ENCODE results near the gene COPS2.

Gene COPS2

GRCh38 chr15:49145651-49146609 lies 9.5 kb downstream of the COPS2 start:
- no peaks in the 10 kb centered on the region for H3K27me3 Mint-ChIP-seq
- no peaks in the 10 kb centered on the region for H3K9me3 Mint-ChIP-seq (ENCODE audit: low read depth)
- peak overlapping the region; percentile 30 for H3K27ac Mint-ChIP-seq
- peaks cover 61% of the 10 kb centered on the region for H3K4me1 Mint-ChIP-seq (ENCODE audit: low read depth)
- H3K4me3 Mint-ChIP-seq: no peak overlapping the region
- peaks cover 10% of the 10 kb centered on the region for H3K36me3 Mint-ChIP-seq

DNA sequence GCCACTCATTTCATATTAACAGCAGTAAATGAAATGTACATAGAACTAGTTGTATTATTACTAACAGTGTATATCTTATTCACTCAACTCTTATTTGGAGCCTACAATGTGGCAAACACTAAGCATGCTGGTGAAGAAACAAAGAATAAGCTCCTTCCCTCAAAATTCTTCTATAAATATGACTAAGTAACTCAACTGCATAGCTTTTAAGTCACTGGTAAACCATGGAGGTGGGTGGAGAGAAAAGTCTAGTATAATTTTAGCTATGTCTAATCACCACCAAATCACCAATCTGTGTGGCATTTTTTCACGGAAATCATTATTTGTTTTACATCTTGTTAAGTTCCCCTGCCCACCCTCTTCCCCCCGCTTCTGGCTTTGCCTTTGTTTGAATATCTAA lies 17.5 kb downstream of the COPS2 start:
- H3K9me3 Mint-ChIP-seq (ENCODE audit: low read depth): no peaks in the 10 kb centered on the region
- no peak overlapping the region for H3K27ac Mint-ChIP-seq
- H3K27me3 Mint-ChIP-seq: no peaks in the 10 kb centered on the region
- H3K36me3 Mint-ChIP-seq: peaks cover 7% of the 10 kb centered on the region
- H3K4me3 Mint-ChIP-seq: no peak overlapping the region
- peaks cover 8% of the 10 kb centered on the region for H3K4me1 Mint-ChIP-seq (ENCODE audit: low read depth)

DNA sequence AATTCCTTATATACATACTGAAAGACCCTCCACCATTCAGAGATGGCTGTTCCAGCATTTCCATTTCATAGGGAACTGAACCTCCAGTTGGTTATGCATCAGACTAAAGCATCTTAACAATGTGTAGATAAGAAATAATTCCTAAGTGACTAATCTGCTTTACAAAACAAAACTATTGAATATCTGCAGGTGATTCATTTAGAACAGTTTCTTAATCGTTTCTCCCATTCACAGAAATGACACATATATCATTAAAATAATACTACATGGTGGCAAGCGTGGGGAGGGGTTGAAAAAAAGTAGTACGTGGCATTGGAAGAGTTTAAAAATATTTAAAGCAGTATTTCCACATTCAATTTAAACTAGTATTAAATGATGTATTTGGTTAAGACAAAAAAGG lies 19.5 kb downstream of the COPS2 start:
- Mint-ChIP-seq H3K27me3 (no peaks in the 10 kb centered on the region), H3K4me1 (ENCODE audit: low read depth) (peaks cover 6% of the 10 kb centered on the region), H3K9me3 (ENCODE audit: low read depth) (no peaks in the 10 kb centered on the region), H3K4me3 (no peak overlapping the region), H3K36me3 (peaks cover 5% of the 10 kb centered on the region), H3K27ac (peak overlapping the region; percentile 58)

DNA sequence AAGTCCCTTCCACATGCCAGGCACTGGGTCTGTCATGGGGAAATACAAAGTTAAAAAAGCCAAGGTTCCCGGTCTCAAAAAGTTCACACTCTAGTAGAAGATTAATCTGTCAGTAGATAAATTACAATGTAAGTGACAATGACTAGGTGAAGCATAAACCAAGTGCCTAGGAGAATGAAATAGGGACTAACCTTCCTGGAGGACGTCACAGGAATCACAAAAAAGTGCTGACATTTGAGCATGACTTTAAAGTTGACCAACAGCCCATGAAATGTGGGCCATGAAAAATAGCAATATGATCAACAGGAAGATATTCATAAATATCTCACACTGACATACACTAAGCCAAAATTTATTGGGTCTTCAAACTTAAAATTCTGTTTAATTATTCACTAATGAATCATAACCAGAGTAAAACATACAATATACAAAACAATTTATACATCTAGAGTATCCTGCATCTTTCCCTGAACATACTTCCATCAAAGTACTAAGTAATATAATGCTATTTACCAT lies 20.0 kb downstream of the COPS2 start:
- Mint-ChIP-seq H3K9me3 (ENCODE audit: low read depth) (no peaks in the 10 kb centered on the region), H3K36me3 (peaks cover 5% of the 10 kb centered on the region), H3K4me1 (ENCODE audit: low read depth) (peaks cover 6% of the 10 kb centered on the region), H3K27ac (peak overlapping the region; percentile 58), H3K27me3 (no peaks in the 10 kb centered on the region), H3K4me3 (no peak overlapping the region)

GRCh38 chr15:49134683-49135341 lies 20.6 kb downstream of the COPS2 start:
- Mint-ChIP-seq H3K27ac (peak overlapping the region; percentile 16), H3K36me3 (peaks cover 5% of the 10 kb centered on the region), H3K9me3 (ENCODE audit: low read depth) (no peaks in the 10 kb centered on the region), H3K4me1 (ENCODE audit: low read depth) (peaks cover 4% of the 10 kb centered on the region), H3K4me3 (no peak overlapping the region), H3K27me3 (no peaks in the 10 kb centered on the region)

DNA sequence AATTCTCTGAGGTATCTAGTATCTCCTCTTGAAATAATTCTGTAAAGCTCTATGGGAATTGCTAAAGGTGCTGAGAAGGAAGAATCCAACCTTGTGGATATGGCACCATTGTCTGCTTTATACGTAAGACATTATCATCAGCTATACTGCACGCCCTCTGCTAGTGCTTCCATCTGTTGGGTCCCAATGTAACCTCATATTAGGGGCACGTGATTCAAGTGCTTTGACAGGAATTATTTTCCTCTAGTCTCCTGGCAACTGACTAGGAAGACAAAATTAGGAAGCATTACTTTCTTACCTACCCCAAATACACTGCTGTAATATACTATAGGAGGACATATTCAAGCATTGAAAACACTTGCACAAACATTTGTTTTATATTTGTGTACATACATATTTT lies 24.0 kb downstream of the COPS2 start:
- Mint-ChIP-seq H3K27me3 (no peaks in the 10 kb centered on the region), H3K36me3 (peaks cover 8% of the 10 kb centered on the region), H3K27ac (no peak overlapping the region), H3K4me3 (no peak overlapping the region), H3K4me1 (ENCODE audit: low read depth) (peaks cover 2% of the 10 kb centered on the region), H3K9me3 (ENCODE audit: low read depth) (no peaks in the 10 kb centered on the region)

DNA sequence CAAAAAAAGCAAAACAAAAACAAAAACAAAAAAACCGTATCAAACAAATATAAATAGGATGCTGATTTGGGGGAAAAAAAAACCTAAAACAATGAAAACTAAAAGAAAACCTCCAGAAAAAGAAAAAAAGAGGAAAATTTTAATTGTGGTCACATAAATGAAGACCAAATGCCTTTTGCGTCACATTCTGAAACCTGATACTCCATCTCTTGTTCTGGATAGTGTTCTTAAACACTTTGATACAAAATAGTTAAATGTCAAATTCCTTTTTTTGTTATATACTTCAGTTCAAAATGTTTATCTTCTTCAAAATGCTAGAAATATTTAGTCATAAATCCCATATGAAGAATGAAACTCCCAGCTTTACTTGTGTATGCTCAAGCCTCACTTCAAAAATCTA lies 31.0 kb downstream of the COPS2 start:
- H3K4me1 Mint-ChIP-seq (ENCODE audit: low read depth): no peaks in the 10 kb centered on the region
- no peaks in the 10 kb centered on the region for H3K9me3 Mint-ChIP-seq (ENCODE audit: low read depth)
- no peak overlapping the region for H3K27ac Mint-ChIP-seq
- H3K4me3 Mint-ChIP-seq: no peak overlapping the region
- no peaks in the 10 kb centered on the region for H3K27me3 Mint-ChIP-seq
- H3K36me3 Mint-ChIP-seq: peaks cover 6% of the 10 kb centered on the region

DNA sequence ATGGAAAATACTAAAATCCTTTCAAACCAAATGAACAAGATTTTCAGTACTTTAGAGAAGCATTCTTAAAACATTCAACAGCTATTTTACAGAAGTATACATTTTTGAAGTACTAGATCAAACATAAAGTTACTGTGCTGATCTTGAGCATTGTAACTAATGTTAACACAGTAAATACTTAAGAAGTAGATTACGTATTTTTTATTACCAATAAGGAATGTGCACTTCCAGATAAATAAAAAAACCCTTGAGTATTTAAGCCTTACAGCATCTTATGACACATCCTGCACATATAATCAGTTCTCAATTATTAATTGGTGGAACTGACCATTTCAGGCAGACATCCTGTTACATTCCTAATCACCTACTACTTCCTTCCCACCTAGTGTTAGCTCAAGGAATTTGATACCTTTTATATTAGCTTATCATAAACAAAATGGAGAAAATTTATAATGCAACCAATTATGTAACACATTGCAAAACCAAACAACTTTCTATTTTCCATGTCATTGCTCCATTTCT lies 32.8 kb downstream of the COPS2 start:
- Mint-ChIP-seq H3K27me3 (no peaks in the 10 kb centered on the region), H3K9me3 (ENCODE audit: low read depth) (no peaks in the 10 kb centered on the region), H3K36me3 (peaks cover 2% of the 10 kb centered on the region), H3K27ac (no peak overlapping the region), H3K4me3 (no peak overlapping the region), H3K4me1 (ENCODE audit: low read depth) (no peaks in the 10 kb centered on the region)

DNA sequence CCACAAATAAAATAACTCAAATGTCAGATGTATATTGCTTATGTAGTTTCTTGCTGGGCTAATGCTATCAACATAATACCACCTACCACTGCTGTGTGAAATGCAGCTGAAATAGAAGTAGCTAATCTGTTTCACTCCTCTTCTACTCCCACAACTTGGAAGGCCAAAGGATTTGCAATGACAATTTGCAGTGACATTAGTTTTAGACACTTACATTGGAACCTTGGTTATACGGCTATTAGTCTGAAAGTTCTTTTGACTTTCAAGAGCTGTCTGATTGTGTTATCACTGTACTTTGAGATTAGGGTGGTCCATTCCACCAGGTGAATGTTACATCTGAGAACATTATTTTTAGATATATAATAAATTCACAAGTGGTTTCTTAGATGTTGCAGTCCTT lies 33.5 kb downstream of the COPS2 start:
- no peak overlapping the region for H3K27ac Mint-ChIP-seq
- no peak overlapping the region for H3K4me3 Mint-ChIP-seq
- H3K4me1 Mint-ChIP-seq (ENCODE audit: low read depth): no peaks in the 10 kb centered on the region
- no peaks in the 10 kb centered on the region for H3K27me3 Mint-ChIP-seq
- H3K9me3 Mint-ChIP-seq (ENCODE audit: low read depth): no peaks in the 10 kb centered on the region
- H3K36me3 Mint-ChIP-seq: peaks cover 3% of the 10 kb centered on the region

DNA sequence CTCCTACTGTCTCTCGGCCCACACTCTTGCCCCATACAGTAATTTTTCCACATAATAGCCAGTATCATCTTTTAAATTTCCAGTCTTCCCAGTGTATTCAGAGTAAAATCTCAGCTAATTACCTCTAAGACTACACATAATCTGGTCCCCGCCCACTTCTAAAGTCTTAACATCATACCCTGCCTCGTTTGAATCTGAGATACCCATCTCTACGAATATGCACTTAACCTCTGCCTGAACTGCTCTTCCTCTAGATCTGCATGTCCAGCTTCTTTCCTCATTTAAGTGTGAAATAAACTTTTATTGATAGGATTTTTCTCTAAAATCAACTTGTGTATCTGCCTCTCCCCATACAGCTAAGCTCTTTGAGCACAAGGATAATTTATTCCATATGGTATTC lies 34.6 kb downstream of the COPS2 start:
- Mint-ChIP-seq H3K4me3 (no peak overlapping the region), H3K27me3 (no peaks in the 10 kb centered on the region), H3K4me1 (ENCODE audit: low read depth) (no peaks in the 10 kb centered on the region), H3K9me3 (ENCODE audit: low read depth) (no peaks in the 10 kb centered on the region), H3K36me3 (peaks cover 9% of the 10 kb centered on the region), H3K27ac (no peak overlapping the region)

- Mint-ChIP-seq H3K27ac (no peak overlapping the region), H3K27me3 (no peaks in the 10 kb centered on the region), H3K4me3 (no peak overlapping the region), H3K4me1 (ENCODE audit: low read depth) (no peaks in the 10 kb centered on the region), H3K9me3 (ENCODE audit: low read depth) (peaks cover 7% of the 10 kb centered on the region), H3K36me3 (peaks cover 34% of the 10 kb centered on the region)
These were observed 39.1 kb downstream of the COPS2 start for GRCh38 chr15:49116108-49116857.

- peaks cover 7% of the 10 kb centered on the region for H3K9me3 Mint-ChIP-seq (ENCODE audit: low read depth)
- no peak overlapping the region for H3K4me3 Mint-ChIP-seq
- peaks cover 36% of the 10 kb centered on the region for H3K36me3 Mint-ChIP-seq
- no peaks in the 10 kb centered on the region for H3K27me3 Mint-ChIP-seq
- H3K27ac Mint-ChIP-seq: no peak overlapping the region
- H3K4me1 Mint-ChIP-seq (ENCODE audit: low read depth): no peaks in the 10 kb centered on the region
These were observed 40.3 kb downstream of the COPS2 start for GRCh38 chr15:49115062-49115461.

DNA sequence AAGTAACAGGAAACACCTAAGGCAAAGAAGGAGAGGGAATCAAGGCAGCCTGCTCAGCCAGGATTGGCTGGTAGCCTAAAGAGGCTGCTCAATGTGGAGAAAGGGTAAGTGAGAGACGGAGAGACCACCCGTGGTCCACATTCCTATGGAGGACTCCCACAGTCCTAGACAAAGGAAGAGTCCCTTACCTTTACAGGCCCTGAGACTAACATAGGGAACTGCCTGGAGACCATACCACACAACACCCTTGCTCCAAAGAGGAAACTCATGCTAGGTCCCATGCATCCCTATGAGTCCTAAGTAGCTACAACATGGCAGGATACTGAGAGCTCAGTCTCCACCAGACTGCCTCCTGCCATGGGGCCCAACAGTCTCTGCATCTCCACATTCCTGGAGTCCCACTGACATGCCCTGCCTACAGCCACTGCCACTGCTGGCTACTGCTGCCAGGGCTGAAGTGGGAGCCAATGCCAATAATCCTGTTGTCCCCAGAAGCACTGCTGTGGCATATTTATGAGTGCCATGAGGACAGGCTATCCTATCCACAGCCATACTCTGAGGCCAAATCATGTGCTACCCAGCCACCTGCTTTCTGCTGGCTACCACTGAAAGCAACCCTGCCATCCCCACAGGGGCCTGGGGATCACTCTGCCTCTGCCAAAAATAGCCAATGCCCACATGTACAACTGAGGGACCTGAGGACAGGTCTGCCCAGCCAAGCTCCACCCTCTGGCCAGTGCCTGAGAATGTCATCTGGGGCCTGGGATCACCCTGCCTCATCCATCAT lies 45.0 kb downstream of the COPS2 start:
- H3K9me3 Mint-ChIP-seq (ENCODE audit: low read depth): peaks cover 7% of the 10 kb centered on the region
- peaks cover 34% of the 10 kb centered on the region for H3K36me3 Mint-ChIP-seq
- H3K27me3 Mint-ChIP-seq: no peaks in the 10 kb centered on the region
- H3K4me3 Mint-ChIP-seq: no peak overlapping the region
- H3K27ac Mint-ChIP-seq: no peak overlapping the region
- H3K4me1 Mint-ChIP-seq (ENCODE audit: low read depth): no peaks in the 10 kb centered on the region

- no peaks in the 10 kb centered on the region for H3K4me1 Mint-ChIP-seq (ENCODE audit: low read depth)
- peaks cover 9% of the 10 kb centered on the region for H3K36me3 Mint-ChIP-seq
- no peak overlapping the region for H3K27ac Mint-ChIP-seq
- no peaks in the 10 kb centered on the region for H3K27me3 Mint-ChIP-seq
- no peak overlapping the region for H3K4me3 Mint-ChIP-seq
- H3K9me3 Mint-ChIP-seq (ENCODE audit: low read depth): no peaks in the 10 kb centered on the region
These were observed 52.4 kb downstream of the COPS2 start for GRCh38 chr15:49103002-49103401.

Measured in activated naive CD8-positive, alpha-beta T cell (primary cell).